H9 (cell line): Measurements from ENCODE around the gene RBBP9. TPM values are rescaled to one million over a fixed set of nuclear protein-coding genes. Genes with fewer than 3 reads are reported as not detected.

Experiments used
- DNase-seq: peaks from one replicate; pipeline ENCODE4 v3.0.0-alpha.2; 2017
- H2AFZ ChIP-seq: one replicate; pipeline ENCODE4 v1.6.1; 2013; ENCODE audit warnings: mild to moderate bottlenecking, low read length, control low read depth, moderate library complexity
- H2AK5ac ChIP-seq: 2 replicates; pipeline ENCODE4 v1.6.1; 2013; ENCODE audit warnings: low read length, control low read depth, mixed read lengths; ENCODE audit not compliant: insufficient read length
- H2BK120ac ChIP-seq: one replicate; pipeline ENCODE4 v1.6.1; 2013; ENCODE audit warnings: low read depth, mild to moderate bottlenecking, low read length, control low read depth, inconsistent platforms; ENCODE audit not compliant: poor library complexity, severe bottlenecking
- H2BK12ac ChIP-seq: 2 replicates; pipeline ENCODE4 v1.6.1; 2013; ENCODE audit warnings: low read length, control low read depth, mixed read lengths, low read depth; ENCODE audit not compliant: insufficient read length
- H2BK15ac ChIP-seq: 2 replicates; pipeline ENCODE4 v1.6.1; 2013; ENCODE audit warnings: low read depth, low read length, control low read depth
- H2BK20ac ChIP-seq: one replicate; pipeline ENCODE4 v1.6.1; 2013; ENCODE audit warnings: low read depth, mild to moderate bottlenecking, low read length, control low read depth, inconsistent platforms; ENCODE audit not compliant: poor library complexity, severe bottlenecking
- H2BK5ac ChIP-seq: 2 replicates; pipeline ENCODE4 v1.6.1; 2013; ENCODE audit warnings: low read length, control low read depth, mixed read lengths; ENCODE audit not compliant: insufficient read length
- H3K14ac ChIP-seq: 2 replicates; pipeline ENCODE4 v1.6.1; 2013; ENCODE audit warnings: low read length, control low read depth; ENCODE audit not compliant: insufficient read depth
- H3K18ac ChIP-seq: 2 replicates; pipeline ENCODE4 v1.6.1; 2013; ENCODE audit warnings: low read depth, mild to moderate bottlenecking, mixed read lengths, low read length, control low read depth; ENCODE audit not compliant: insufficient read length
- H3K23ac ChIP-seq: 2 replicates; pipeline ENCODE4 v1.6.1; 2013; ENCODE audit warnings: low read length, control low read depth, mixed read lengths, low read depth; ENCODE audit not compliant: insufficient read length
- H3K23me2 ChIP-seq: 2 replicates; pipeline ENCODE4 v1.6.1; 2013; ENCODE audit warnings: low read depth, mild to moderate bottlenecking, mixed read lengths, low read length, control low read depth; ENCODE audit not compliant: insufficient read length, poor library complexity, severe bottlenecking
- H3K27ac ChIP-seq: 2 replicates; pipeline ENCODE4 v1.5.1; 2013; ENCODE audit warnings: low read length, control low read depth, mixed read lengths, low read depth; ENCODE audit not compliant: insufficient read length
- H3K27me3 ChIP-seq: 2 replicates; pipeline ENCODE4 v1.6.1; 2013; ENCODE audit warnings: low read length, control low read depth, inconsistent platforms; ENCODE audit not compliant: insufficient read depth
- H3K4ac ChIP-seq: 2 replicates; pipeline ENCODE4 v1.6.1; 2013; ENCODE audit warnings: low read depth, mild to moderate bottlenecking, control low read depth, inconsistent platforms, low read length, moderate library complexity
- H3K4me1 ChIP-seq: 2 replicates; pipeline ENCODE4 v1.6.1; 2013; ENCODE audit warnings: low read length, control low read depth, inconsistent platforms; ENCODE audit not compliant: insufficient read depth
- H3K4me2 ChIP-seq: 2 replicates; pipeline ENCODE4 v1.6.1; 2013; ENCODE audit warnings: low read length, control low read depth, mixed read lengths; ENCODE audit not compliant: insufficient read length, insufficient read depth
- H3K56ac ChIP-seq: 2 replicates; pipeline ENCODE4 v1.6.1; 2013; ENCODE audit warnings: low read depth, mild to moderate bottlenecking, mixed read lengths, low read length, control low read depth; ENCODE audit not compliant: insufficient read length
- H3K79me1 ChIP-seq: 2 replicates; pipeline ENCODE4 v1.6.1; 2013; ENCODE audit warnings: low read depth, mild to moderate bottlenecking, moderate library complexity, low read length, control low read depth, inconsistent platforms; ENCODE audit not compliant: insufficient read depth, poor library complexity, severe bottlenecking
- H3K79me2 ChIP-seq: 2 replicates; pipeline ENCODE4 v1.6.1; 2013; ENCODE audit warnings: low read length, control low read depth, inconsistent platforms; ENCODE audit not compliant: insufficient read depth
- H3K9ac ChIP-seq: 2 replicates; pipeline ENCODE4 v1.6.1; 2013; ENCODE audit warnings: low read length, control low read depth, mixed read lengths; ENCODE audit not compliant: insufficient read length; ENCODE audit errors: extremely low read depth
- H3K9me3 ChIP-seq: one replicate; pipeline ENCODE4 v1.6.1; 2013; ENCODE audit warnings: low read depth, low read length, inconsistent platforms; ENCODE audit not compliant: control insufficient read depth
- H3T11ph ChIP-seq: one replicate; pipeline ENCODE4 v1.6.1; 2013; ENCODE audit warnings: mild to moderate bottlenecking, low read length, control low read depth, inconsistent platforms
- H4K20me1 ChIP-seq: one replicate; pipeline ENCODE4 v1.6.1; 2013; ENCODE audit not compliant: control insufficient read depth, insufficient read length, insufficient read depth
- H4K5ac ChIP-seq: 2 replicates; pipeline ENCODE4 v1.6.1; 2013; ENCODE audit warnings: low read depth, mild to moderate bottlenecking, mixed read lengths, low read length, control low read depth; ENCODE audit not compliant: insufficient read length
- H4K8ac ChIP-seq: replicated peaks from 2 replicates; pipeline ENCODE4 v1.6.1; 2013; ENCODE audit warnings: low read length, control low read depth, mixed read lengths, low read depth; ENCODE audit not compliant: insufficient read length
- H4K91ac ChIP-seq: 2 replicates; pipeline ENCODE4 v1.6.1; 2013; ENCODE audit warnings: low read depth, mild to moderate bottlenecking, moderate library complexity, mixed read lengths, low read length, control low read depth; ENCODE audit not compliant: insufficient read length
- H3K27ac Mint-ChIP-seq, 3 experiments: 2 replicates in 2 of 3; 3 replicates in 1 of 3; pipeline ENCODE4 v1.8.0; 2020 to 2021; ENCODE audit warnings: mixed read lengths in 3 of 3, mild to moderate bottlenecking in 1 of 3, moderate library complexity in 1 of 3
- H3K27me3 Mint-ChIP-seq: 2 replicates; pipeline ENCODE4 v1.8.0; 2021; ENCODE audit warnings: low read depth, mild to moderate bottlenecking, moderate library complexity, mixed read lengths
- H3K36me3 Mint-ChIP-seq, 3 experiments: 2 replicates in 2 of 3; 3 replicates in 1 of 3; pipeline ENCODE4 v1.8.0; 2020 to 2021; ENCODE audit warnings: low read depth in 3 of 3, mixed read lengths in 3 of 3; ENCODE audit not compliant: insufficient read depth in 1 of 3
- H3K4me1 Mint-ChIP-seq, 2 experiments: 2 replicates each; pipeline ENCODE4 v1.8.0; 2020; ENCODE audit warnings: mixed read lengths in 2 of 2
- H3K4me3 Mint-ChIP-seq, 2 experiments: 2 replicates in 1 of 2; 3 replicates in 1 of 2; pipeline ENCODE4 v1.8.0; 2020 to 2021; ENCODE audit warnings: mild to moderate bottlenecking in 2 of 2, mixed read lengths in 2 of 2, moderate library complexity in 1 of 2
- H3K9me3 Mint-ChIP-seq, 2 experiments: 2 replicates in 1 of 2; 3 replicates in 1 of 2; pipeline ENCODE4 v1.8.0; 2020; ENCODE audit warnings: mild to moderate bottlenecking in 2 of 2, mixed read lengths in 2 of 2, moderate library complexity in 1 of 2
- CTCF ChIP-seq: fragments of 200-600 bp; sonication (generic); conservative IDR thresholded peaks from 3 replicates; pipeline ENCODE4 v1.8.0; 2021; ENCODE audit warnings: antibody characterized with exemption, mild to moderate bottlenecking
- whole genome bisulfite sequencing: extraction: QIAGEN DNeasy Blood & Tissue Kit; methylation state at CpG from one replicate; pipeline ENCODE4 v1.1.7; 2013; ENCODE audit warnings: missing lambda C conversion rate, low lambda C conversion rate, mixed read lengths; ENCODE audit not compliant: insufficient read length; ENCODE audit errors: extremely low coverage; 5-methylcytosine and 5-hydroxymethylcytosine counted together
- total RNA-seq: library from RNA; stranded (reverse); gene quantifications from 2 replicates; pipeline ENCODE4 v1.2.1, GENCODE V29; 2021

Gene RBBP9
- total RNA-seq, 1 experiment from 2014 or later, result 12.0 TPM

- peaks cover 8 to 54% (median 44%) of the 10 kb centered on the region in 3 experiments; a peak in 6 of 7 replicates for H3K36me3 Mint-ChIP-seq
- Histone ChIP-seq H3K79me1 (no peaks in the 10 kb centered on the region), H4K8ac (no peak overlapping the region), H2BK20ac (no peak overlapping the region), H4K91ac (no peak overlapping the region), H3K4ac (no peak overlapping the region), H4K5ac (no peak overlapping the region), H4K20me1 (no peaks in the 10 kb centered on the region), H3K23me2 (no peaks in the 10 kb centered on the region), H2BK120ac (no peak overlapping the region), H2BK12ac (no peak overlapping the region), H3K4me1 (no peaks in the 10 kb centered on the region), H3K14ac (no peak overlapping the region), H3K9me3 (no peaks in the 10 kb centered on the region), H3T11ph (no peak overlapping the region), H3K9ac (no peak overlapping the region), H3K79me2 (no peaks in the 10 kb centered on the region), H3K27ac (no peak overlapping the region), H3K27me3 (no peaks in the 10 kb centered on the region), H2BK5ac (no peak overlapping the region), H3K4me2 (no peak overlapping the region), H3K23ac (no peak overlapping the region), H3K56ac (no peak overlapping the region), H3K18ac (no peak overlapping the region), H2BK15ac (no peak overlapping the region), H2AK5ac (no peak overlapping the region), H2AFZ (no peak overlapping the region)
- no peaks in the 10 kb centered on the region for H3K27me3 Mint-ChIP-seq
- WGBS, result no CpG with 5 or more reads among the region's 3 CpGs
- no peak for TF ChIP-seq CTCF
- H3K4me1 Mint-ChIP-seq, result no peaks in the 10 kb centered on the region
- H3K4me3 Mint-ChIP-seq, result no peak overlapping the region
- no peaks in the 10 kb centered on the region for H3K9me3 Mint-ChIP-seq
- no peak for DNase-seq
- no peak overlapping the region for H3K27ac Mint-ChIP-seq
These were observed 8.7 kb downstream of the RBBP9 start for GRCh38 chr20:18488301-18488700.
